Cardiac fibroblast (primary cell): ENCODE data around the gene NDRG3.
"Not testable (repeated sequence)": the region's sequence is repeated elsewhere in the genome, so short reads cannot be mapped to it uniquely, and the experiment has no call there.

ENCODE experiments used
- DNase-seq, 2 donors: peaks; one replicate each; pipeline versions ENCODE4 v3.0.0 to v3.0.0-alpha.2; 2010; ENCODE audit warnings: low read depth in 2 of 2
- H3K4me3 ChIP-seq, 2 donors: replicated peaks in 1 of 2; 1 replicate in 1 of 2; 2 replicates in 1 of 2; pipeline ENCODE4 v1.5.1; 2011; ENCODE audit warnings: low read depth in 2 of 2, low read length in 2 of 2, mild to moderate bottlenecking in 2 of 2, moderate library complexity in 1 of 2
- CTCF ChIP-seq: IDR thresholded peaks from one replicate; pipeline ENCODE4 v1.5.1; 2011; ENCODE audit warnings: low read depth, mild to moderate bottlenecking, low read length, inconsistent platforms

Gene NDRG3

GRCh38 chr20:36645353-36645752 lies 100.5 kb downstream of the NDRG3 start:
- TF ChIP-seq CTCF: no peak
- no peak for DNase-seq

GRCh38 chr20:36644706-36645095 lies 101.2 kb downstream of the NDRG3 start:
- no peak overlapping the region for H3K4me3 ChIP-seq
- no peak for DNase-seq
- no peak for TF ChIP-seq CTCF

More at GRCh38 chr20:36645353-36645752, 100.5 kb downstream of the NDRG3 start:
- H3K4me3 ChIP-seq: no peak overlapping the region

- no peak for DNase-seq
- no peak overlapping the region for H3K4me3 ChIP-seq
- no peak for TF ChIP-seq CTCF
Measured at GRCh38 chr20:36644032-36644705, 101.7 kb downstream of the NDRG3 start.

- DNase-seq: no peak
- TF ChIP-seq CTCF: no peak
- no peak overlapping the region for H3K4me3 ChIP-seq
Measured at GRCh38 chr20:36642136-36642535, 103.8 kb downstream of the NDRG3 start.

GRCh38 chr20:36641506-36641843 lies 104.4 kb downstream of the NDRG3 start:
- no peak for TF ChIP-seq CTCF
- no peak for DNase-seq
- no peak overlapping the region for H3K4me3 ChIP-seq

- DNase-seq, H3K4me3 ChIP-seq: not testable (repeated sequence)
Measured at GRCh38 chr20:36638876-36639400, 107.0 kb downstream of the NDRG3 start.

- DNase-seq: no peak
- no peak for TF ChIP-seq CTCF
- H3K4me3 ChIP-seq: no peak overlapping the region
Measured at GRCh38 chr20:36634342-36634741, 111.5 kb downstream of the NDRG3 start.
